NCI-H2029 treated with DMSO at 0.1 percent for 48 hours (cell line): ENCODE measurements around the gene CHI3L2.

Source experiments
- DNase-seq: peaks from one replicate; lab custom pipeline; 2025; lab: John Stamatoyannopoulos, UW

CHI3L2 gene

DNA sequence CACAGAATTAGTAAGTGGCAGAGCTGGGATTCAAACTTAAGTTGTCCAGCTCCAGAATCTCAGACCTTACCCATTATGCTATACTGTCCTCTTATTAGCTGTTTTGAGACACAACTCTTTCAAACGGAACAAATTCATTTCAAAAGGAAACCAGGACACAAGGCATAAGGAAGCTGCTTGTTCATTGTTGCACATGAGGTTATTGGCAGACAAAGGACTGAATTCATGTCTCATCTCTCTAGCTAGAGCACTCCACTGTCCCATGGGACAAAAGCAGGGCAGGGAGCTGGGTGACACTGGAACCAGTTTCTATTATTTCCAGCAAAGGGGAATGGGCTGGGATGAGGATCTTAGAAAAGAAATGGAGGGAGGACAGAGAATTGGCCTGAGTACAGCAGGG is 26.4 kb downstream of the CHI3L2 start:
- no peak for DNase-seq

DNA sequence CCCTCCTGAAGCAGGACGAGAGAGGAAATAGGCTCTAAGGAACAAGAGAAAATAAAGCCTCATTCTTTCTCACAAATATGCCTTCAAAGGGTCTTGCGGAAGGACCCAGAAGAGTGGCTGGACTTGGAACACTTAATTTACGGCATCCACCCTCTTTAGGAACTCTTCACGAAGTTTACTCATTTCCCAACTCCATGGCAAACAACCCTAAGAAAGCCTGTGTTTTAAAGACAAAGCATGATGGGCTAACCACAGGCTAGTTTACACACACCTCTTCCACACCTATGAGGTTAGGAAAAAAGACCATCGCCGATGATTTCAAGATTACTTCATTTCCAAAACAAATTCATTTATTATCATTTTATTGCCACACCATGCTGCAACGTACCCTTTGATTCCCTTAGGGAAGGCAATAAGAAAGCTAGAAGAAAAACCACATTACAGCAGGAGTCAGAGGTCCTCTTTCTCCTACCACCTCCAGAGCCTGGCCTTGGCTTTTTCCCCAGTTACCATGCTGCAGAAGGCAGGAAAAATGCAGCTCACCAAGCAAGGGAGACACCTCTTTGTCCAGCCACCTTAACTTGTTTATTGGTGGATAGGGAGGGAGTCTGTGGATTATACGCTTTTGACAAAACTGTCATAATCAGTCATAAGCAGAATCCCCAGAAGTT is 29.6 kb downstream of the CHI3L2 start:
- DNase-seq = no peak

DNA sequence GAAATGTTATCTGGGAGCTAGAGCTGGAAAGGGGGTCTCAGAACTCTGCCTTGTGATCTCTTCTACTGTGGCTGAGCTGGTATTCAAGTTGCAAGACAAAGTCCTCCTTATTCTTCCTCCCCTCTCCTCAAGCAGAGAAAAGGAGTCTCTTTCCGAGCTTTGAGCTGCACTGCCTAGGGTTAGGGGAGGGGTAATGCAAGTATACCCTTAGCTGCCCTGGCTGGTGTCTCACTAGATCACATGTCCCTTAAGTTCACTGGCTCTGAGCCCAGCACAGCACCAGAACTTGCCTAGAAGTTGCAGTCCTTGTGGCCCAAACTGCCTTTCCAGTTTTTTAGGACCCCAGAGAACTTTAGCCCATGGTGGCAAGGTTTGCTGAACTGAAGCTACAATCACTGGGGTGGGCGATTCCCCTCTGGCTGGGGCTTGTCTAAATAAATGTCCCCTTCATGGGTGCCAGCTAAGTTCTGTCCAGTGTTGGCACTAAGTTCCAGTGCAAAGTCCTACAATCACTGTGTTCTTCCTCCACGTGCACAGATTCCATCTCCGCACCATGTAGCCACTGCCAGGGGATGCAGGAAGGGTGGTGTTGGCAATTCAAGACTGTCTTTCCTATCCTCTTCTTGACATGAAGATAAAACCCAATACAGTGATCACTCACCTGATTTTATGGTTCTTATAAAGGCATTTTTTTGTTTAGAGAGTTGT is 40.4 kb downstream of the CHI3L2 start:
- no peak for DNase-seq

DNA sequence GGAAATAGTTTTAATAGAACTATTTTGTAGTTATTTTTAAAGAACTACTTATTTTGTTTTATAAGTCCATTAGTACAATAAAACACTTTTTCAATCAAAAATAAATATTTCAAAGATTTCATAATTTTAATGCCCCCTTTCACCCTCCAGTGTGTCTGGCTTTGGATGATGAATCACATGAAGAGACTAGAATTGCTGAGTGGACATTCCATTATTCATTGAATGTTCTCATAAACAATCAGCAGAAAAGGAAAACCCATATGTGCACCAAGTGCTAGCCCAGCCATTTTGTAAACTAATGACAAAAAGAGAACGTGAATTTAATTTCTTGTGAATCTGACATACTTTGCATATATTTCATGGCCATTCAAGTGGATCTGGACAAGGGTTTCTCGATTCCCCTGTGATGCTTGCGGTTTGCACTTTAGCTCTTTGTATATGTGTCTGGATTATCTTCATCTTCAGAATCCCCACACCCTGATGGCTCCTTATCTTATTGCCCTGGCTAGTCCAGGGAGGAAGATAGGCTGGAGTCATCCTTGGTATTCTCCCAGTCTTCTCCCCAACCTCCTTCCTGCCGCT is 42.4 kb downstream of the CHI3L2 start:
- DNase-seq = no peak

DNA sequence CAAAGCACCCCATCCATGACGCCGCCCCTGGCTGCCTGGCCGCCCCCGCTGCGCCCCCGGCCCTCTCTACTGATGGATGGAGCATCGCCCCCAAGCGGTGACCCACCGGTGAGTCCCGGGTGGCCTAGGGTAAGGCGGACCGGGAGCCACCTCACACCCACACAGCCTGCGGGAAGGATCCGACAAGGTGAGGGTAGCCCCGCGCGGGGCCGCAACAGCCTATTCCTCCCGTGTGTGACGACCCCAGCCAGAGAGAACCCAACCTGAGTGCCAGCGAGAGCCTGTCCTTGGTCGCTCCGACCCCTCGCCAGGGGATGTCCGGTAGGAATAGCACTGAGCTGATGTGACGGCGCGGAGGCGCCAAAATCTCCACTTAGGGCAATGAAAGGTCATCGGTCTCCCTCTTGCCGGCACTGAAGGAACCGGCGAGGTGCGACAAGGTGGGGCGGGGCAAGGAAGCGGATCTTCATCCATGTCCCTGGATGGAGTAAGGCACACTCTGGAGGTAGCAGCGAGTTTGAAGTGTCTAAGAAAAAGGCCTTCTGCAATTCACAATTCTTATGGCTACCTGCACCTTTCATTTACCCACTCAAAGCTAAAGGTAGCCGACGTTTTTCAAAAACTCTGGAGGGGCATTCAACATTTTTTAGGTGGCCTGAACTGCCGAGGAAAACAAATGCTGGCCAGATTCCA is 43.4 kb downstream of the CHI3L2 start:
- no peak for DNase-seq

DNA sequence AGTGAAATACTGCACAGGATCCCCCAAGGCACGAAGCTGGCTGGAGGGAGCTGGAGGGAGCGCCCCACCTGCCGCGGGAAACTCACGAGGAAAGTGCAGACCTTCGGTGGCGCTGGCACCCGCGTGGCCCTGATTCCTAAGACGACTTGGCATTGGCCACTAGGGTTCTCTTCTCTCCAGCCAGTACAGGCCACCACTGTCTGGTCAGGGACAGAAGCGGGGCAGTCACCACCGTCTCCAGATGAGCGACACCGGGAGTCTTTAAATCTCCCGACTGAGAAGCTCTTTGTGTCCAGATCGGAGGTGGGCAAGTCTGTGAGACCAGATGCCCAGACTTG is 43.9 kb downstream of the CHI3L2 start:
- no peak for DNase-seq

DNA sequence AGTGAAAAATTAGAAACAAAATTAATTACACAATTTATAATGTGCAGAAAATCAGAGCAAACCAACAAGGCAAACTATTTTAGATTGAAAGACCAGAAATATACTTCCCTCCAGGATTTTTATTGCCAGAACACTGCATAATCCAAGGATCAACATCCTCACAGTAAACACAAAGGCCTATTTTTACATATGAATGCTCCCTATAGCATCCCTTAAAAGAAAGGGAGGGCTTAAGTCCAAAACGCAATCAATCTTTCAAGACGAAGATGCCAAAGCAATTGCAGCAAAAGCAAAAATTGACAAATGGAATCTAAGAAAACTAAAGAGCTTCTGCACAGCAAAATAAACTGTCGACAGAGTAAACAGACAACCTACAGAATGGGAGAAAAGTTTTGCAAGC is 44.6 kb downstream of the CHI3L2 start:
- DNase-seq = no peak

DNA sequence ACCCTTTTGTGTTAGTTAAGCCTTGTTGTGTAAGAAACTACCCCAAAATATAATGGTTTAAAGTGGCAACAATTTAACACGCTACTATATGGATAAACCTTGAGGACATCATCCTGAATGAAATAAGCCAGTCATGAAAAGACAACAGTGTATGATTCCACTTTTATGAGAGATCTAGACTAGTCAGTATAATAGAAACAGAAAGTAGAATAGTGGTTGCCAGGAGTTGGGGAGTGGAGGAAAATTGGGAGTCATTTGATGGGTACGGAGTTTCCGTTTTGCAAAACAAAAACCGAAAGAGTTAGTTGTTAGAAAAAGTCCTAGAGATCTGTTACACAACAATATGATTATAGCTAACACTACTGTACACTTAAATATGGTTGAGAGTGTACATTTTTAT is 47.1 kb downstream of the CHI3L2 start:
- DNase-seq = no peak

DNA sequence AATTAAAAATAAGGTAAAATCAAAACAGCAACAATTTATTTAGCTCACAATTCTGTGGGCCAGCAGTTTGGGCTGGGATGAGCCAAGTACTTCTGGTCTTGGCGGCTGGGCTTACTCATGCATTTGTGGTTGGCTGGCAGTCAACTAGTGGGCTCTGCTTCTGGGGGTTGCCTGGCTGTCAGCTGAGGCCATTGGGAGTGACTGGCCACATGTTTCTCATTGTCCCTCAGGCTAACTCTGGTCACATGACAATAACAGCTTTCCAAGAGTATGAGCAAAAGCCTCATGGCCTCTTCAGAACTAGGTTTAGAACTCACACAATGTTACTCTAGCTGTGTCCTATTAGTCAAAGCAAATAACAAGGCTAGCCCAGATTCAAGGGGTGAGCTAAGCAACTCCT is 47.6 kb downstream of the CHI3L2 start:
- no peak for DNase-seq

DNA sequence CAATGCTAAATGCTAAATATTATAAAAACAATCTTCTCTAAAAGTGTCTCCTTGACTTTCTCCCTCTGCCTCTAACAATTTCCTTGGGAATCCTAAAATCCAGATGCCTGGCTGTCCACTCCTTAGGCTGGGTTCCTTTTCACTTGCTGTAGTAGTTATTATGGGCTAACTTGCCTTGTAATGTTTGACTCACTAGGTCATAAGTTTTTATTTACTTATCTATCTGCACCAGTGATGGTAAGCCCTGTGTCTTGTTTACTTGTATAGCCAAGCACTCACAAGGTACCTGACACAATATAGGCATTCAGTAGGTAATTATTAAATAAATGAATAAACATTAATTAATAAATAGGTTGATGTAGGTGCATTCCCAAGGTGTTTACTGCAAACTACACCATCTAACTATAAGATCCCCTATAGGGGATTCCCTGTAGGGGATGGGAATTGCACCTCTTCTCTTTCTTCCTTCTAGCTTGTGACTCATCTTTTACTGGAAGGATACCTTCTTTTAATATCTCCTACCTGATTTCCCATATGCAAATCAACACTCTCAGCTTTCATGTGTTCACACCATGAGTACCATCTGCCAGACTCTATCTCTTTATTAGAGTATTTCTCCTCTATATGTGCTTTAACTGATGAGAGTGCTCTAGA is 48.4 kb downstream of the CHI3L2 start:
- no peak for DNase-seq

DNA sequence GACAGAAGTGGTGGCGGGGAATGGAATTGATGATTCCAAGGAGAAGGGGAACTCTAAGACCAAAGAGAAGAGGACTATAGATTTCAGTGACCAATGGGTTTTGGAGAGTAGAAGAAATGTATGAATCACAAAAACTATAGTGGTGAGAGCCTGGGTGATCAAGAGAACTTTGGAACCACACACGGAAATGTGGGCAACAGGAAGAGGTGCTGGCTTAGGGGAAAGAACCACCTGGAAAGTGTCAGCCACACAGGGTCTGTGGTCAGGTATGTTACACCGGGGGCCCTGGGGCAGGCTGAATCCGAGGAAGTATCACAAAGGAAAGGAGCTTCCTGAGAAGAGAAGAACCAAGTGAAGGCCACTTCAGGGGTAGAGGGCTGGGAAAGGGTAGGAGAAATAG is 51.6 kb downstream of the CHI3L2 start:
- DNase-seq = no peak

DNA sequence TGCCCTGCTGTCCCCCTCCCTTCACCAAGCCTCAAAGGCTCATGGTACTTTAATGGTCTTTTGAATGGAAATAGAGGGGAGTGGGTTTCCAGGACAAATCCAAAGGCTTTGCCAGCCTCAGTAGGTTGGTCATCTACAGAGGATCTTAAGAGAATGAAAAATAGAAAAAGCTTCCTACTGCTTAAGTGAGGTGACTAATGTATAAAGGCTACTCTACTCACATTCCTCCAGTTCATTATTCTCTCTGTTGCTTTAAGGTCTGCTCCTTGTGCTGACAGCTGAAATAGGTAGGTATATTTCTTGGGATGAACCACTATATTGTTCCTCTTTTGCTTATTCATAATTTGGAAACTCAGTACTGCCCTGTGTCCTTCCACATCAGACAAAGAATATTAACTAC is 52.8 kb downstream of the CHI3L2 start:
- no peak for DNase-seq

DNA sequence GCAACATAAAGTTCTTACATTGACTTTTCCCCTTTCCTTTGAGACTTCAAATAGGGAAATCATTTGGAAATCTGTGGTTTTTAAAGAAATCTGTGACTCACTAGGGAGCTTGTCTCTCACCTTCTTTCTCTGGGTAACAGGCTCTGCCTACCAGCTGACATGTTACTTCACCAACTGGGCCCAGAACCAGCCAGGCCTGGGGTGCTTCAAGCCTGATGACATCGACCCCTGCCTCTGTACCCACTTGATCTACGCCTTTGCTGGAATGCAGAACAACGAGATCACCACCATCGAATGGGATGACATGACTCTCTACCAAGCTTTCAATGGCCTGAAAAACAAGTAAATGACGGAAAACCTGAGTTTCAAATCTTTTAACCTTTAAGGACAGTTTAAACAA is 53.9 kb downstream of the CHI3L2 start:
- no peak for DNase-seq

DNA sequence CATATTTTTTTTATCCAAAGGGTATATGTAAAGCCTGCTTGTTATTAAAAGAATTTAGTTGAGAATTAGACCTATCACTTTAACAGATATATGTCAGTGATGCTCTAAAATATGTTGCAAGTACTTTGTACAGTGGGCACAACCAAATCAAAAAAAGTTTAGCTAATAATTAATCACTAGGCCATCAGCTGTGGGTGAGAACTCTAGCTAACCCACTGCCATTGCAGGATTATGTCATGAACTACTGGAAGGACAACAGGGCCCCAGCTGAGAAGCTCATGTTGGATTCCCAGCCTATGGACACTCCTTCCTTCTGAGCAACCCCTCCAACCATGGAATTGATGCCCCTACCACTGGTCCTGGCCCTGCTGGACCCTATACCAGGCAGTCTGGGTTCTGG is 56.3 kb downstream of the CHI3L2 start:
- no peak for DNase-seq

DNA sequence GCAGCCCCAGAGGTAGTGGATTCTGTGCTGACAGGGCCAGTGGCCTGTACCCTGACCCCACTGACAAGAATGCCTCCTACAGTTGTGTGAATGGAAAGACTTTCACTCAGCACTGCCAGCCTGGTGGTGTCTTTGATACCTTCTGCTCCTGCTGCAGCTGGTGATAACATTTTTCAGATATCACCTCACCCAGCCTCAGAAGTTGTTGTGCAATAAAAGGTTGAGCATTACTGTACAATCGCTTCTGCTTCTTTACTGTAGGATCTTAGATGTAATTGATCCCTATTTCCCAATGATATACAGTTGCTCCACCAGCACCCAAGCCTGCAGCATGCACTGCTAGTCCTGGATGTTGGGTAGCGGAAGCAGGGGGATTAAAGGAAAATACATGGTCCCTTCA is 58.4 kb downstream of the CHI3L2 start:
- DNase-seq = no peak

DNA sequence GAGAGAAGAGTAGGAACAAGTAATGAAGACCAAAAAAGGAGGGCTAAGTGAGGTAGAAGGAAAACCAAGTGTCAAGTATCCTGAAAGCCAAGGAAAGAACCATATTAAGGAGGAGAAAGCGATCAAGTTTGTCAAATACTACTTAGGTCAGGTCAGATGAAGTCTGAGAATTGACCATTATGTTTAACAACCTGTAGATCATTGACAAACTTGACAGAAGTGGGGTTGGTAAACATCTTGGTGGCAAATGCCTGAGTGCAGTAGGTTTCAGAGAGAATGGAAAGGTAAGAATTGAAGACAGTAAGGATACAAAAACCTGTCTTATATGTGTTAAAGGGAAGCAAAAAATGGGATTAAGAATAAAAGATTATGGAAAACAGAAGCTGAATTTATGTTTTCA is 59.4 kb downstream of the CHI3L2 start:
- no peak for DNase-seq

DNA sequence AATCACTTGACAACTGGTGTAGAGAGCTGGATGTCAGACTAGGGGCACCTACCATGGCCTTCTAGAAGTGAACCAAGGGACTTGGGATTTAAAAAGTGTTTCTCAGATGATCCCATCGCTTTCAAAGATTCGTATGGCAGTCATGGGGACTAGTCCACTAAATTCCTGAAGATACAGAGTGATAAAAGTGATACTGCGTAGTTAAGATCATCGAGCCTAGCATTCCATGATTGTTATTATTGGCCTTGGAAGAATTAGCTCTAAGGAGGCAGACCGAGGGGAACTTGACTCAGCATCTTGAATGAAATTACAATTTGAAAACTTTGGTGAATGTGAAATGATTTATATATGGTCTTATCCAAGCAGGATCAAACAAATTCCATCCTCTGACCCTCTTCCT is 61.9 kb downstream of the CHI3L2 start:
- no peak for DNase-seq

DNA sequence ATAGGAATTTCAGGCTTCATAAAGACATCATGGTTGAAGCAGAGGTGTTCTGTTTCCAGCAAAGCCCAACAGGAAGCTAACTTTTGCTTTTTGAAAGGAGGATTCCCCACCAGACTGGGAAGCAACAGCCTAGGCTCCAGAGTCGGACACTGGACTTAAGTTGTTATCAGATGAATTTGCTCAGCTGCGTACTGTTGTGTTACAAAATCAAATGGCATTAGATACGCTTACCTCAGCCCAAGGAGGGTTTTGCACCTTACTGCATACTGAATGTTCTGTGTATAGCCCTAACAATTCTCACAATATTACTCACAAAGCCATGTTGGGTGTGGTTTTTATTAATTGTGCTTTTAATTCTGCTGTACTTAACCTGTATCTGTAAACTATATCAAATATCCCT is 62.6 kb downstream of the CHI3L2 start:
- DNase-seq = no peak

DNA sequence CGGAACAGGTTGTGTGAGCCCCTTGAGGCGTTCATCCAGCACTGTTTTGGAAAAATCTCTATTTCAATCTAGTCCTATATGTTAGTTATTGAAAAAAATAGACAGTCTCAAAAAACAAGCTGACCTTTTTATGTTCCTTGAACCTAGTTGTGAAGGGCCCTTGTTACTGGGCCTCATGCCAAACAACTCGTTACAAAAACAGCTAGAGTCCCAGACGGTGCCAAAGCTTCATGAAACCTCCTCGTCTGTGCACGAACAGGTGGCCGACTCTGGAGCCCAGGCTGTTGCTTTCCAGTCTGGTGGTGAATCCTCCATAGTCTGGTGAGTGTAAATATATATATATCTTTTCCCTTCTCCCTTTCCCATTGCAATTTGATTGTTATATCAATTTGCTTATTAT is 63.1 kb downstream of the CHI3L2 start, which contains the start of gene CHIA:
TSS of gene CHIA (plus strand) at position 222 of the 400 bp plus-strand sequence. CDS start 19,617 bp downstream, outside the sequence.
- peak; percentile 66 for DNase-seq
